ENCODE results near the gene PDXP. TPM values are rescaled to one million over a fixed set of nuclear protein-coding genes. Genes with fewer than 3 reads are reported as not detected.

The PDXP gene
- total and polyA plus RNA-seq, 2 of the 13 experiments (the other 11 are each of a cell fraction or from before 2014, with no cell fraction given), result 58.2 to 70.6 TPM

GRCh38 chr22:37633625-37634416 is 24.7 kb upstream of the PDXP start (continued):
- TF ChIP-seq ZNF788 (CRISPR knock-in tag; IDR thresholded peaks at IDR 0.05; ENCODE audit: borderline replicate concordance) (peak; percentile 70; the same call in 1 of the 2 replicates), HDAC6 (IDR thresholded peaks at IDR 0.05; ENCODE audit: low read depth, low read length) (no peak), ZNF720 (CRISPR knock-in tag; IDR thresholded peaks at IDR 0.05) (no peak), NR2F1 (CRISPR knock-in tag; IDR thresholded peaks at IDR 0.05) (no peak), CBX2 (IDR thresholded peaks at IDR 0.05; ENCODE audit: low read depth, low read length) (no peak), CBX2 (CRISPR knock-in tag; IDR thresholded peaks at IDR 0.05; ENCODE audit: low read depth) (no peak), TAF1 (CRISPR knock-in tag; IDR thresholded peaks at IDR 0.05) (peak; percentile 74), SRF (IDR thresholded peaks at IDR 0.05; ENCODE audit: low read depth, low read length) (no peak), KDM4B (CRISPR knock-in tag; IDR thresholded peaks at IDR 0.05) (peak; percentile 63), KLF9 (CRISPR knock-in tag; IDR thresholded peaks at IDR 0.05; ENCODE audit: low read depth) (no peak; the same call in 1 of the 2 replicates), ZNF784 (CRISPR knock-in tag; IDR thresholded peaks at IDR 0.05; ENCODE audit: borderline replicate concordance) (no peak; the same call in 1 of the 2 replicates), HNRNPH1 (optimal IDR thresholded peaks at IDR 0.05; ENCODE audit: low read depth, low read length) (no peak), AHR (CRISPR knock-in tag; IDR thresholded peaks at IDR 0.05) (no peak), MAFF (IDR thresholded peaks at IDR 0.05; ENCODE audit: low read depth, low read length) (no peak), HMG20B (CRISPR knock-in tag; conservative IDR thresholded peaks at IDR 0.05) (no peak), CEBPZ (IDR thresholded peaks at IDR 0.05; ENCODE audit: low read length) (no peak), ZMYM2 (CRISPR knock-in tag; IDR thresholded peaks at IDR 0.05) (0 out of 2 replicates have a peak, but pooled peaks have one; percentile 50), RBM39 (IDR thresholded peaks at IDR 0.05; ENCODE audit: low read depth, low read length, poor library complexity, severe bottlenecking) (no peak), TGIF2 (CRISPR knock-in tag; IDR thresholded peaks at IDR 0.05) (no peak), ZNF34 (CRISPR knock-in tag; IDR thresholded peaks at IDR 0.05; ENCODE audit: borderline replicate concordance) (no peak), RFX1 (IDR thresholded peaks at IDR 0.05) (no peak), ZNF839 (CRISPR knock-in tag; IDR thresholded peaks at IDR 0.05; ENCODE audit: borderline replicate concordance) (no peak), ZNF557 (CRISPR knock-in tag; IDR thresholded peaks at IDR 0.05) (no peak), RARA (CRISPR knock-in tag; IDR thresholded peaks at IDR 0.05) (peak; percentile 41; the same call in 1 of the 2 replicates), KDM6A (CRISPR knock-in tag; IDR thresholded peaks at IDR 0.05; ENCODE audit: low read depth) (peak; percentile 30; the same call in 1 of the 2 replicates), NR1H2 (CRISPR knock-in tag; IDR thresholded peaks at IDR 0.05; ENCODE audit: borderline replicate concordance, low read depth) (0 out of 2 replicates have a peak, but pooled peaks have one; percentile 46), NR2F6 (IDR thresholded peaks at IDR 0.05) (peak; percentile 64), NR2F6 (CRISPR knock-in tag; IDR thresholded peaks at IDR 0.05) (peak; percentile 58), SAP130 (CRISPR knock-in tag; IDR thresholded peaks at IDR 0.05; ENCODE audit: low read depth) (peak; percentile 70), ZBTB20 (CRISPR knock-in tag; IDR thresholded peaks at IDR 0.05; ENCODE audit: borderline replicate concordance, low read depth) (peak; percentile 34; the same call in 1 of the 2 replicates), ATF1 (CRISPR knock-in tag; IDR thresholded peaks at IDR 0.05) (no peak)

All from HepG2 (cell line).